HL-60 (cell line): Measurements from ENCODE around the gene TLCD5.

ENCODE experiments used
- CTCF ChIP-seq: IDR thresholded peaks from one replicate; pipeline ENCODE4 v1.5.1; 2011; ENCODE audit warnings: low read length, control low read depth, inconsistent platforms; ENCODE audit not compliant: insufficient read depth
- GABPA ChIP-seq: IDR thresholded peaks from 2 replicates; pipeline ENCODE4 v1.6.1; 2012; ENCODE audit warnings: low read depth
- POLR2AphosphoS5 ChIP-seq: IDR thresholded peaks from 2 replicates; pipeline ENCODE4 v1.6.1; 2012; ENCODE audit warnings: low read depth
- REST ChIP-seq: IDR thresholded peaks from 2 replicates; pipeline ENCODE4 v1.6.1; 2012; ENCODE audit warnings: low read depth; ENCODE audit not compliant: insufficient replicate concordance
- SPI1 ChIP-seq: IDR thresholded peaks from 2 replicates; pipeline ENCODE4 v1.6.1; 2012; ENCODE audit warnings: low read depth, mild to moderate bottlenecking, borderline replicate concordance

GRCh38 chr11:120326845-120327281 lies 1.8 kb downstream of the TLCD5 start:
- TF ChIP-seq CTCF (no peak), POLR2AphosphoS5 (no peak), REST (no peak), SPI1 (no peak), GABPA (no peak)
